22Rv1 (cell line): ENCODE data around the gene PIP4P1.
"Not testable (repeated sequence)": the region's sequence is repeated elsewhere in the genome, so short reads cannot be mapped to it uniquely, and the experiment has no call there.

Source experiments
- H3K27ac ChIP-seq: fragments of 450-650 bp; 2 replicates; pipeline ENCODE4 v1.5.1; 2017
- ZFX ChIP-seq: fragments of 450-650 bp; IDR thresholded peaks from 2 replicates; pipeline ENCODE4 v1.6.1; 2017; ENCODE audit warnings: antibody characterized with exemption, borderline replicate concordance
- TF ChIP-seq, protein P1 (sequence below): fragments of 450-650 bp; IDR thresholded peaks from 2 replicates; pipeline ENCODE4 v1.5.1; 2017; ENCODE audit warnings: mild to moderate bottlenecking

Gene PIP4P1

DNA sequence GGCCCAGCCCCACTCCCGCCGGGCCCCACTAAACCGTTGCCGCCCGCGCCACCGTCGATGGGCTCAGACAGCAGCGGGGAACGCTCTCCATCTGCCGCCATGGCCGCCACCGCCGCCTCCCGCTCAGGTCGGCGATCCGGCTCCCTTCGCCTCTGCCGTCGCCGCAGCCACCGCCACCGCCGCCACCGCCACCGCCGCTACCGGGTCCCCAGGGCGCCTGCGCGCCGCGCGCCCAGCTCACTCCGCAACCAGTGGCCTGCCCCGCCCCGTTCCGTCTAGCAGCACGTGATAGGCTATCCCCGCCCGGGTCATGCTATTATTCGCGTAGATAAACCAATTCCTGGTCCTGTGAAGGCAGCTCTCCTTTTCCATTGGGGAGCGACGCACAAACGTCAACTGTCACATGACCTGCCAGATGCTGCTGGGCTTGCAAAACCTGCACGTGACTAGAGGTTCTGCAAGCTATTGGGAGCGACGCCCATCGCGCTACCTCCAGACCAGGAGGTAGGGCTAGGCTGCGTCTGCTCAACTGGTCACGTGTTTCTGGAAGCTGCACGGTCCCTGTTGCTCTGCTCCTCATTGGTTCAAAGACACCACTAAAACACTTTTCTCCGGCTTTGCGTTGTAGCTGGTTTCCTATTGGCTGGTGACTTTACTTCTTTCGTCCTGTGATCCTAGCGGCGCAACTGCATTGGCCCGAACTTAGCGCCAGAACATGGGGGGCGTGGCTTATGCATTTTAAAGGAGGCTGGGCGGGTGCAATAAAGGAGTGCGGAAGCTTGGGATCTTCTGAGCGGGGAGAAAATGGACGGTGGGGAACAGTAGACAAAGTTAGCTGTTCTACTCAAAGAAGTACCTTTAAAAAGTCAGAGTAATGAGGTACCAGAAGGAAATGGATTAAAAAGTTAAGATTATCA is at the start of gene PIP4P1:
PIP4P1 (minus strand) TSS at position 210 of the 917 bp plus-strand sequence; CDS start at position 101, 109 bp downstream.
- TF ChIP-seq, protein P1, sequence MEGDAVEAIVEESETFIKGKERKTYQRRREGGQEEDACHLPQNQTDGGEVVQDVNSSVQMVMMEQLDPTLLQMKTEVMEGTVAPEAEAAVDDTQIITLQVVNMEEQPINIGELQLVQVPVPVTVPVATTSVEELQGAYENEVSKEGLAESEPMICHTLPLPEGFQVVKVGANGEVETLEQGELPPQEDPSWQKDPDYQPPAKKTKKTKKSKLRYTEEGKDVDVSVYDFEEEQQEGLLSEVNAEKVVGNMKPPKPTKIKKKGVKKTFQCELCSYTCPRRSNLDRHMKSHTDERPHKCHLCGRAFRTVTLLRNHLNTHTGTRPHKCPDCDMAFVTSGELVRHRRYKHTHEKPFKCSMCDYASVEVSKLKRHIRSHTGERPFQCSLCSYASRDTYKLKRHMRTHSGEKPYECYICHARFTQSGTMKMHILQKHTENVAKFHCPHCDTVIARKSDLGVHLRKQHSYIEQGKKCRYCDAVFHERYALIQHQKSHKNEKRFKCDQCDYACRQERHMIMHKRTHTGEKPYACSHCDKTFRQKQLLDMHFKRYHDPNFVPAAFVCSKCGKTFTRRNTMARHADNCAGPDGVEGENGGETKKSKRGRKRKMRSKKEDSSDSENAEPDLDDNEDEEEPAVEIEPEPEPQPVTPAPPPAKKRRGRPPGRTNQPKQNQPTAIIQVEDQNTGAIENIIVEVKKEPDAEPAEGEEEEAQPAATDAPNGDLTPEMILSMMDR = no peak
- TF ChIP-seq ZFX = no peak
- H3K27ac ChIP-seq = peak within 1 kb of the TSS; percentile 99

DNA sequence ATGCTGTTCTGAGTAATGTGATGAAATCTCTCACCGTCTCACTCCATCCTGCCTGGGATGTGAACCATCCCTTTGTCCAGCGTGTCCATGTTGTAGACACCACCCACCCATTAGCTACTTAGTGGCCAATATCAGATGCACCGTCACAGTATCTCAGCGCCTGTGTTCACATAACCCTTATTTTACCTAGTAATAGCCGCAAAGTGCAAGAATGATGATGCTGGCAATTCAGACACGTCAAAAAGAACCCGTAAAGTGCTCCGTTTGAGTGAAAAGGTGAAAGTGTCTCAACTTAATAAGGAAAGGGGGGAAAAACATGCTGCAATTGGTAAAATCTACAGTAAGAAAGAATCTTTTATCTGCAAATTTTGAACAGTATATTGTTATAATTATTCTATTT is 47.1 kb upstream of the PIP4P1 start:
- no peak overlapping the region for H3K27ac ChIP-seq
- TF ChIP-seq ZFX = no peak
- TF ChIP-seq, protein P1 = no peak

DNA sequence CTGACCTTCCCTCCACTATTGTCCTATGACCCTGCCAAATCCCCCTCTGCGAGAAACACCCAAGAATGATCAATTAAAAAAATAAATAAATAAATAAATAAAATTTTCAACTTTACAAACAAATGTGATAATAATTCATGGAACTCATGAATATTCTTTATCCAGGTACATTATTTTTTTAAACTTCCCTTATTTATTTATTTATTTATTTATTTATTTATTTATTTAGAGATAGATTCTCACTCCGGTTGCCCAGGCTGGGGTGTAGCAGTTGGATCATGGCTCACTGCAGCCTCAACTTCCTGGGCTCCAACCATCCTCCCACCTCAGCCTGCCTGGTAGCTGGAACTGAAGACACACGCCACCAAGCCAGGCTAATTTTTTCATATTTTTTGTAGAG is 46.3 kb upstream of the PIP4P1 start:
- H3K27ac ChIP-seq = not testable (repeated sequence)

DNA sequence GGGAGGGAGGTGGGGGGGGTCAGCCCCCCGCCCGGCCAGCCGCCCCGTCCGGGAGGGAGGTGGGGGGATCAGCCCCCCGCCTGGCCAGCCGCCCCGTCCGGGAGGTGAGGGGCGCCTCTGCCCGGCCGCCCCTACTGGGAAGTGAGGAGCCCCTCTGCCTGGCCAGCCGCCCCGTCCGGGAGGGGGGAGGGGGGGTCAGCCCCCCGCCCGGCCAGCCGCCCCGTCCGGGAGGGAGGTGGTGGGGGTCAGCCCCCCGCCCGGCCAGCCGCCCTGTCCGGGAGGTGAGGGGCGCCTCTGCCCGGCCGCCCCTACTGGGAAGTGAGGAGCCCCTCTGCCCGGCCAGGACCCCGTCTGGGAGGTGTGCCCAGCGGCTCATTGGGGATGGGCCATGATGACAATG is 45.5 kb upstream of the PIP4P1 start:
- not testable (repeated sequence) for H3K27ac ChIP-seq

DNA sequence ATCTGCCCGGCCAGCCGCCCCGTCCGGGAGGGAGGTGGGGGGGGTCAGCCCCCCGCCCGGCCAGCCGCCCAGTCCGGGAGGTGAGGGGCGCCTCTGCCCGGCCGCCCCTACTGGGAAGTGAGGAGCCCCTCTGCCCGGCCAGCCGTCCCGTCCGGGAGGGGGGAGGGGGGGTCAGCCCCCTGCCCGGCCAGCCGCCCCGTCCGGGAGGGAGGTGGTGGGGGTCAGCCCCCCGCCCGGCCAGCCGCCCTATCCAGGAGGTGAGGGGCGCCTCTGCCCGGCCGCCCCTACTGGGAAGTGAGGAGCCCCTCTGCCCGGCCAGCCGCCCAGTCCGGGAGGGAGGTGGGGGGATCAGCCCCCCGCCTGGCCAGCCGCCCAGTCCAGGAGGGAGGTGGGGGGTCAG is 45.0 kb upstream of the PIP4P1 start:
- H3K27ac ChIP-seq = not testable (repeated sequence)

DNA sequence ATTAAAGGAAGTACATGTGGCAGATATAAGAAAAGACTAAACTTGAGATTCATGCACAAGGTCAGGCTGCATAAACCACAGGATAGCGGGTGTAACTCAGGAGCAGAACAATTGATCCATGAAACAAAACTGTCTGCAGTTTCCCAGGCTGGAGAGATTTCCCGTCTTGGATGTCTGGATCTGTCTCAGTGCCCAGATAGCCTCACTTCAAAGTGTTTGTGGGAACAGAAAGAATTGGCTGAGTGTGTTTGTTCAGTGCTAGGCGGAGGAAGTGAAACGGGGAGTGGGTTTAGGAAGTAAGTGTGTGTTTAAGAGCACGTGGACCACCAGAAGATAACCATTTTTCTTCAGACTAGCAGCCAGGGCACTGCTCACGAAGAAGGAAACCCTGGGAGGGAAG is 42.7 kb upstream of the PIP4P1 start:
- no peak overlapping the region for H3K27ac ChIP-seq

DNA sequence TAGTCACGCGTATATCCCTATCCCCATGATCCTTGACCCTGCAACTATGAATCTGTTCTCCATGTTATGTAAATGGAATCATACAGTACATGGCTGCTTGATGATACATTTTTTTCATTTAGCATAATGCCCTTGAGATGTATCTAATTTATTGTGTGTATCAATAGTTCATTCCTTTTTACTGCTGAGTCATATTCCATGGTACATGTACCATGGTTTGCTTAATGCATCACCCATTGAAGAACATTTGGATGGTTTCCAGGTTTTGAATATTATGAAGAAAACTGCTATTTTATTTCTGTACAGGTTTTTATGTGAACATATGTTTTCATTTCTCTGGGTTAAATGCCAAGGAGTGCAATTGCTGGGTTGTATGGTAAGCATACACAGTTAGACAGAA is 40.1 kb upstream of the PIP4P1 start:
- H3K27ac ChIP-seq = no peak overlapping the region

More for the DNA sequence above, 42.7 kb upstream of the PIP4P1 start:
- TF ChIP-seq, protein P1 = no peak
- no peak for TF ChIP-seq ZFX

DNA sequence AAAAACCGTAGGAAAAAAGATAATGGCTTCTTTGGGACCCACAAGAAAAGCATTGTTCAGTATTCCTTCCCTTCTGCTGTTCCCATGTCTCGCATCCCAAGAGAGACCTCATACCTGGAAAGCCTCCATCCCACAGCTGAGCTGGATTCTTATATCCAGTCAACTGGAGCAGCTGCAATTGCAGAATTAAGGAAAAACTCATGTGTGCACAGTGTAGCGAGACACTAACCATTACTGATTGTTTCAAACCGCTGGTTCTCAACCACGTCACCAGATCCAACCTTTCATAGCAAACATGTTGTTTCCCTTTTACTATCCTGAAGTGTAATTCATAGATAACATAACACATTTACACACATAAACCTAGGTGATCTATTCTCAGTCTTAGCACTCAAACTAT is 38.6 kb upstream of the PIP4P1 start:
- no peak overlapping the region for H3K27ac ChIP-seq
- TF ChIP-seq, protein P1 = no peak
- TF ChIP-seq ZFX = no peak

More for the DNA sequence above, 40.1 kb upstream of the PIP4P1 start:
- TF ChIP-seq ZFX = no peak
- TF ChIP-seq, protein P1 = no peak

DNA sequence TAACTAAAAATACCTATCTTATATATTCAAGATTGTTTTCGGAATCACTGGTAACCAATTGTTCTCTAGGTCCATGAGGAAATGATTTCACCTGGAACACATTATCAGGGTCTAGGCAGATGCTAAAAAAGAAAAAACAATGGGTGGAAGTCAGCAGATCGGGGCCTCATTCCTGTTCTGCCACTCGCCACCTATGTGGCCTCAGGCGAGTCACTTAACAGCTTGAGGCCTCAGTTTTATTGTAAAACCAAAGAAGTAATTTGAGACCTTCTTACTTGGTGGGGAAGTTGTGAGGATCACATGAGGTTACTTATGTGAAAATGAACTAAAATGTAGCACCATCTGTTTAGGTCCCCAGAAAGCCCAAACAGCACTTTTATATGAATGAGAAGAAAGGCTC is 37.9 kb upstream of the PIP4P1 start:
- TF ChIP-seq, protein P1 = no peak
- TF ChIP-seq ZFX = no peak
- no peak overlapping the region for H3K27ac ChIP-seq
